GDM1 (cell line): ENCODE results near the gene NPR2.

Experiments used
- DNase-seq: peaks from one replicate; lab custom pipeline; 2025; lab: John Stamatoyannopoulos, UW

The NPR2 gene

GRCh38 chr9:35791297-35791921 lies at the start of gene NPR2:
Gene NPR2, plus strand, starts transcription at chr9:35791591. Its CDS starts 818 bp downstream, at chr9:35792409.
- DNase-seq: no peak

GRCh38 chr9:35741740-35742139 lies 49.7 kb upstream of the NPR2 start:
- DNase-seq: no peak

GRCh38 chr9:35743452-35743851 lies 47.9 kb upstream of the NPR2 start:
- no peak for DNase-seq

GRCh38 chr9:35743880-35744518 lies 47.4 kb upstream of the NPR2 start:
- no peak for DNase-seq

- no peak for DNase-seq
Measured at GRCh38 chr9:35745569-35745968, 45.8 kb upstream of the NPR2 start.

- DNase-seq: no peak
Measured at GRCh38 chr9:35746583-35746982, 44.8 kb upstream of the NPR2 start.

- no peak for DNase-seq
Measured at GRCh38 chr9:35748242-35748857, 43.0 kb upstream of the NPR2 start.

GRCh38 chr9:35748858-35749514 lies 42.4 kb upstream of the NPR2 start, which contains the start of the genes GBA2 and RGP1:
Gene GBA2, minus strand, starts transcription at chr9:35749228. Its CDS starts 524 bp downstream, at chr9:35748704.
Gene RGP1, plus strand, starts transcription at chr9:35749287. Its CDS starts 469 bp downstream, at chr9:35749756.
- peak; percentile 50 for DNase-seq

- DNase-seq: no peak
Measured at GRCh38 chr9:35749515-35750255, 41.7 kb upstream of the NPR2 start.

- DNase-seq: no peak
Measured at GRCh38 chr9:35750256-35750531, 41.2 kb upstream of the NPR2 start.

- DNase-seq: no peak
Measured at GRCh38 chr9:35753466-35753865, 37.9 kb upstream of the NPR2 start.

- no peak for DNase-seq
Measured at GRCh38 chr9:35754264-35754663, 37.1 kb upstream of the NPR2 start, which contains the start of gene MSMP. Gene MSMP, minus strand, starts transcription at chr9:35754276. Its CDS starts 147 bp downstream, at chr9:35754129.

GRCh38 chr9:35755071-35755470 lies 36.3 kb upstream of the NPR2 start:
- no peak for DNase-seq

- peak; percentile 70 for DNase-seq
Measured at GRCh38 chr9:35756275-35757225, 34.8 kb upstream of the NPR2 start.

- peak; percentile 26 for DNase-seq
Measured at GRCh38 chr9:35757226-35757891, 34.0 kb upstream of the NPR2 start.

GRCh38 chr9:35757892-35758275 lies 33.5 kb upstream of the NPR2 start:
- no peak for DNase-seq

GRCh38 chr9:35758475-35759050 lies 32.8 kb upstream of the NPR2 start:
- DNase-seq: no peak

GRCh38 chr9:35759795-35760194 lies 31.6 kb upstream of the NPR2 start:
- DNase-seq: no peak

GRCh38 chr9:35760651-35761050 lies 30.7 kb upstream of the NPR2 start:
- peak; percentile 24 for DNase-seq

GRCh38 chr9:35763181-35763580 lies 28.2 kb upstream of the NPR2 start:
- no peak for DNase-seq
